Endodermal cell (in vitro differentiated cells): ENCODE measurements around the gene ANAPC13. TPM values are rescaled to one million over a fixed set of nuclear protein-coding genes. Genes with fewer than 3 reads are reported as not detected.

Source experiments
- DNase-seq: peaks from one replicate; pipeline ENCODE4 v3.0.0-alpha.2; 2017
- H3K27ac ChIP-seq: 2 replicates; pipeline ENCODE4 v1.5.1; 2013; ENCODE audit warnings: mild to moderate bottlenecking, low read depth, low read length, moderate library complexity
- H3K27me3 ChIP-seq: 2 replicates; pipeline ENCODE4 v1.6.1; 2013; ENCODE audit warnings: mild to moderate bottlenecking, low read length, moderate library complexity; ENCODE audit not compliant: insufficient read depth, control insufficient read depth, poor library complexity, severe bottlenecking
- H3K36me3 ChIP-seq: 2 replicates; pipeline ENCODE4 v1.7.0; 2013; ENCODE audit warnings: mild to moderate bottlenecking, low read length, moderate library complexity; ENCODE audit not compliant: control insufficient read depth, insufficient read depth
- H3K4me1 ChIP-seq: one replicate; pipeline ENCODE4 v1.7.0; 2013; ENCODE audit warnings: low read length; ENCODE audit not compliant: control insufficient read depth, insufficient read depth
- H3K4me3 ChIP-seq: 2 replicates; pipeline ENCODE4 v1.5.1; 2013; ENCODE audit warnings: mild to moderate bottlenecking, low read length, moderate library complexity
- H3K9ac ChIP-seq: 2 replicates; pipeline ENCODE4 v1.6.1; 2013; ENCODE audit warnings: mild to moderate bottlenecking, low read length, moderate library complexity; ENCODE audit not compliant: poor library complexity, severe bottlenecking; ENCODE audit errors: extremely low read depth
- H3K9me3 ChIP-seq: 2 replicates; pipeline ENCODE4 v1.6.1; 2013; ENCODE audit warnings: mild to moderate bottlenecking, low read length, moderate library complexity; ENCODE audit not compliant: control insufficient read depth
- H3K27ac Mint-ChIP-seq: 2 replicates; pipeline ENCODE4 v1.8.0; 2020; ENCODE audit warnings: mixed read lengths
- H3K27me3 Mint-ChIP-seq: 2 replicates; pipeline ENCODE4 v1.8.0; 2021; ENCODE audit warnings: mild to moderate bottlenecking, mixed read lengths; ENCODE audit not compliant: insufficient read depth
- H3K36me3 Mint-ChIP-seq: 2 replicates; pipeline ENCODE4 v1.8.0; 2020; ENCODE audit warnings: low read depth, mixed read lengths
- H3K4me1 Mint-ChIP-seq: 2 replicates; pipeline ENCODE4 v1.8.0; 2020; ENCODE audit warnings: mixed read lengths
- H3K4me3 Mint-ChIP-seq: 2 replicates; pipeline ENCODE4 v1.8.0; 2020; ENCODE audit warnings: mild to moderate bottlenecking, moderate library complexity, mixed read lengths
- H3K9me3 Mint-ChIP-seq: 2 replicates; pipeline ENCODE4 v1.8.0; 2020; ENCODE audit warnings: mild to moderate bottlenecking, mixed read lengths
- CTCF ChIP-seq: fragments of 200-600 bp; sonication (generic); conservative IDR thresholded peaks from 2 replicates; pipeline ENCODE4 v1.5.0; 2021; ENCODE audit warnings: antibody characterized with exemption, mild to moderate bottlenecking
- WGBS, 2 experiments: methylation state at CpG; one replicate each; pipeline versions ENCODE4 v1.1.5 to v1.1.7; 2013; ENCODE audit warnings: missing lambda C conversion rate in 2 of 2, mixed read lengths in 1 of 2; ENCODE audit not compliant: insufficient coverage in 1 of 2, insufficient read length in 1 of 2; 5-methylcytosine and 5-hydroxymethylcytosine counted together
- total RNA-seq, 2 donors: library from RNA; stranded (reverse); fragmentation: NEBNext Ultra II Directional in 1 of 2; extraction: Animal tissue kit (Norgen Biotek cat#: 25700) in 1 of 2; gene quantifications; 2 replicates in 1 of 2; 3 replicates in 1 of 2; pipeline ENCODE4 v1.2.1, GENCODE V29; 2021

Gene ANAPC13
- total RNA-seq, 2 donors from 2014 or later, result 28.6 to 29.3 TPM

DNA sequence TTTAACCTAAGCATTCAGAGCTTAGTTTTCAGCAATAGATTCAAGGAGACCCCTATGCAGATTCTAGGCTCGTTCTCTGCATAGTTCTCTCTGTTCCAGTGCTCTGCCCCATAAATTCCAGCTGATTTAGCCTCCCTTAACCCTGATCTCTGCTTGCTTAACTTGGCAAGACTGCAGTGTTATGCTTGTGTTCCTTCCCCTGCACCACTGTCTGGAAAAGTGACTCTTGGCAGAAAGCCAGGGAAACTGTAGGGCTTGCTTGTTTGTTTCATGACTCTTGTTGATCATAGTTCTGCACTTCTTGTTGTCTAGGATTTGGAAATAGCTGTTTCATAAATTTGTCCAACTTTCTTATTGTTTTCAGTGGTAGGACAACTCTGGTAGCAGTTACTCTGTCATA, 40.1 kb downstream of the ANAPC13 start:
- peaks cover 3% of the 10 kb centered on the region for H3K9me3 Mint-ChIP-seq
- TF ChIP-seq CTCF, result no peak

GRCh38 chr3:134445095-134445494, 40.7 kb downstream of the ANAPC13 start:
- Histone ChIP-seq H3K27ac (no peak overlapping the region), H3K4me3 (no peak overlapping the region), H3K9ac (no peak overlapping the region), H3K27me3 (no peaks in the 10 kb centered on the region), H3K36me3 (no peaks in the 10 kb centered on the region), H3K9me3 (peaks cover 8% of the 10 kb centered on the region), H3K4me1 (peaks cover 3% of the 10 kb centered on the region)
- no CpG with 5 or more reads among the region's 1 CpG for WGBS, 2 experiments
- no peaks in the 10 kb centered on the region for H3K36me3 Mint-ChIP-seq
- H3K27ac Mint-ChIP-seq, result no peak overlapping the region
- H3K9me3 Mint-ChIP-seq, result peaks cover 3% of the 10 kb centered on the region
- no peak for TF ChIP-seq CTCF
- no peak overlapping the region for H3K4me3 Mint-ChIP-seq
- DNase-seq, result no peak
- H3K27me3 Mint-ChIP-seq, result peaks cover 3% of the 10 kb centered on the region
- H3K4me1 Mint-ChIP-seq, result peaks cover 6% of the 10 kb centered on the region

More for the DNA sequence above, 40.1 kb downstream of the ANAPC13 start:
- Histone ChIP-seq H3K9ac (no peak overlapping the region), H3K27me3 (no peaks in the 10 kb centered on the region), H3K36me3 (no peaks in the 10 kb centered on the region), H3K4me1 (peaks cover 3% of the 10 kb centered on the region), H3K27ac (no peak overlapping the region), H3K4me3 (no peak overlapping the region), H3K9me3 (peaks cover 8% of the 10 kb centered on the region)
- peaks cover 6% of the 10 kb centered on the region for H3K4me1 Mint-ChIP-seq
- no peak for DNase-seq
- WGBS, 2 experiments, result 69 to 89% methylated on average over 1 of the region's 1 CpG
- peaks cover 3% of the 10 kb centered on the region for H3K27me3 Mint-ChIP-seq
- no peak overlapping the region for H3K27ac Mint-ChIP-seq
- no peaks in the 10 kb centered on the region for H3K36me3 Mint-ChIP-seq
- H3K4me3 Mint-ChIP-seq, result no peak overlapping the region

DNA sequence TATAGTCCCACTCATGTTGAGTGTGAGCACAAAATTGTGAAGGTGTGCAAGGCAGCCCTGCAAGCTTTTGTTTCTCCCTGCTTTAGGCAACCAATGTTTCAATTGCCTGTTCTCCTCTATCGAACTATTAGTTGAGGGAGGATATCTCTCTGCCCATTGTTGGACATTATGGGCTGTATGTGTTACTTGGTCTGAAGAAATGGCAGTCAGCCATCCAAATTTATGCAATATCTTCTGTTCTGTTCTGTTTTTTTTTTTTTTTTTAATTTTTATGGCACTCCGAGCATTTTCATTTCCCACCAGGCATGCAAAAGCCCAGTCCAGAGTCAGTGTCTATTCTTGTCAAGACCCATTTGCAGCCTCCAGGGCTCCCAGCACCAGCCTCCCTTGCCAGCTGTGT, 44.0 kb downstream of the ANAPC13 start:
- no peak overlapping the region for H3K27ac Mint-ChIP-seq
- no peaks in the 10 kb centered on the region for H3K4me1 Mint-ChIP-seq
- no peak for TF ChIP-seq CTCF
- peaks cover 8% of the 10 kb centered on the region for H3K9me3 ChIP-seq
- H3K36me3 ChIP-seq, result no peaks in the 10 kb centered on the region
- no peak overlapping the region for H3K4me3 ChIP-seq
- no peaks in the 10 kb centered on the region for H3K4me1 ChIP-seq
- 96 to 100% methylated on average over 1 to 2 of the region's 2 CpGs for WGBS, 2 experiments
- no peak overlapping the region for H3K4me3 Mint-ChIP-seq
- no peaks in the 10 kb centered on the region for H3K27me3 ChIP-seq
- no peaks in the 10 kb centered on the region for H3K36me3 Mint-ChIP-seq
- H3K9me3 Mint-ChIP-seq, result peaks cover 3% of the 10 kb centered on the region
- H3K27me3 Mint-ChIP-seq, result peaks cover 3% of the 10 kb centered on the region
- DNase-seq, result no peak
- no peak overlapping the region for H3K27ac ChIP-seq
- no peak overlapping the region for H3K9ac ChIP-seq
